H1 (cell line): ENCODE data around the gene HMGCLL1. TPM values are rescaled to one million over a fixed set of nuclear protein-coding genes. Genes with fewer than 3 reads are reported as not detected.

ENCODE experiments used
- BACH1 ChIP-seq: IDR thresholded peaks from 2 replicates; pipeline ENCODE4 v1.6.1; 2012; ENCODE audit warnings: low read length, improper control_type of control experiment
- POLR2AphosphoS5 ChIP-seq: IDR thresholded peaks from 2 replicates; pipeline ENCODE4 v1.6.1; 2011; ENCODE audit warnings: low read depth, low read length
- RNF2 ChIP-seq: fragments of 200-900, 300-1000 bp; sonication (generic); IDR thresholded peaks from 2 replicates; pipeline ENCODE4 v1.7.1; 2016; ENCODE audit warnings: borderline replicate concordance, low read depth, mild to moderate bottlenecking, antibody characterized with exemption, low read length; ENCODE audit not compliant: poor library complexity, severe bottlenecking; ENCODE audit errors: missing control alignments
- polyA plus RNA-seq, 7 experiments: library from polyadenylated mRNA; depleted of rRNA in 3 of 7; stranded (reverse) in 5 of 7; unstranded in 2 of 7; fragments of >200 nt in 5 of 7; fragments of 200-250 nt in 2 of 7; gene quantifications; 1 replicate in 5 of 7; 2 replicates in 1 of 7; 4 replicates in 1 of 7; pipeline versions ENCODE4 v1.2.1 to v1.2.3, GENCODE V29; 2011 to 2013; ENCODE audit warnings: missing spikeins in 2 of 7, mixed read lengths in 2 of 7
- total RNA-seq: library from RNA; stranded (reverse); fragmentation: NEBNext Ultra II Directional; extraction: Animal tissue kit (Norgen Biotek cat#: 25700); gene quantifications from 2 replicates; pipeline ENCODE4 v1.2.1, GENCODE V29; 2021

The HMGCLL1 gene
- total and polyA plus RNA-seq, 2 of the 8 experiments (the other 6 are each of a cell fraction or from before 2014, with no cell fraction given): 0.06 to 0.41 TPM

DNA sequence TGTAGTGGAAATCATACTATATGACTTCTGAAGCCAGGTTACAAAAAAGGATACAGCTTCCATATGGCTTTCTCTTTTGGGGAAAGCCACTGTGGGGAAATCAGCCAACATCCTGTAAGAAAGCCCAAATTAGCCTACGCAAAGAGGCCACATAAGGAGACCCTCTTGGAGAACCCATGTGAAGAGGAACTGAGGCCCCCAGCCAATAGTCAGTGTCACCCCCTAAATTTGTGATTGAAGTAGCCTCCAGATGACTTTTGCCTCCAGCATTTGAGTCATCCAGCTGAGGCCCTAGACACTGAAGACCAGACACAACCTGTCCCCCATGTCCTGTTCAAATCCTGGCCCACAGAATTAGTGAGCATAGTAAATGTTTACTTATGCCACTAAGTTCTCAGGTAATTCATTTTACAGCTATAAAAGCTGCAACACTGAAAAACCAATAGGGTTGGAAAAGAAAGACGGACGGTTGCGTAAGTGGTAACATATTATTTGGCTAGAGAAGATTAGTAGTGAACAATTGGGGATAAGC is 60.4 kb downstream of the HMGCLL1 start (continued):
- TF ChIP-seq RNF2 (no peak), BACH1 (no peak), POLR2AphosphoS5 (no peak)
- TF ChIP-seq, all 59 proteins: peak for 0
